WTC11 (cell line): ENCODE measurements around the gene BRPF1. TPM values are rescaled to one million over a fixed set of nuclear protein-coding genes. Genes with fewer than 3 reads are reported as not detected.

ENCODE experiments used
- ATAC-seq: fragments of 200-7000 bp; cut with Tn5 transposase; 2 replicates; pipeline ENCODE4 v1.10.0; 2021; ENCODE audit warnings: mild to moderate bottlenecking, moderate library complexity
- CTCF ChIA-PET: fragments of 300-600 bp; sonication (Branson Sonifier 250); formaldehyde crosslinking; loops from one replicate; lab custom pipeline; 2021; ENCODE audit warnings: antibody characterized with exemption; lab: Charles Lee
- POLR2A ChIA-PET: fragments of 350-600 bp; sonication (Branson Sonifier 250); formaldehyde crosslinking; loops from one replicate; lab custom pipeline; 2021; ENCODE audit warnings: antibody characterized with exemption; lab: Charles Lee
- DNase-seq: peaks from one replicate; pipeline ENCODE4 v3.0.0; 2021; ENCODE audit warnings: low spot score
- H3K27ac Mint-ChIP-seq: 2 replicates; pipeline ENCODE4 v1.8.0; 2021; ENCODE audit warnings: mixed read lengths
- H3K27me3 Mint-ChIP-seq: 2 replicates; pipeline ENCODE4 v1.8.0; 2021; ENCODE audit warnings: low read depth, mild to moderate bottlenecking, moderate library complexity, mixed read lengths
- H3K36me3 Mint-ChIP-seq: 2 replicates; pipeline ENCODE4 v1.8.0; 2021; ENCODE audit warnings: mixed read lengths
- H3K4me1 Mint-ChIP-seq: 2 replicates; pipeline ENCODE4 v1.8.0; 2022; ENCODE audit warnings: mixed read lengths
- H3K4me3 Mint-ChIP-seq: 2 replicates; pipeline ENCODE4 v1.8.0; 2021; ENCODE audit warnings: mild to moderate bottlenecking, moderate library complexity, mixed read lengths
- H3K9me3 Mint-ChIP-seq: 2 replicates; pipeline ENCODE4 v1.8.0; 2021; ENCODE audit warnings: mixed read lengths
- FOXP1 ChIP-seq: sonication (generic); formaldehyde crosslinking; IDR thresholded peaks from 2 replicates; pipeline ENCODE4 v1.8.0; 2022; ENCODE audit warnings: missing genetic modification reagents, mild to moderate bottlenecking, moderate library complexity, borderline replicate concordance
- GABPB1 ChIP-seq: sonication (generic); formaldehyde crosslinking; IDR thresholded peaks from 2 replicates; pipeline ENCODE4 v1.8.1; 2023; ENCODE audit warnings: mild to moderate bottlenecking, missing genetic modification reagents
- GTF2I ChIP-seq: fragments of 250-450 bp; sonication (Bioruptor Pico); conservative IDR thresholded peaks from 2 replicates; pipeline ENCODE4 v1.4.0; 2021; ENCODE audit warnings: mild to moderate bottlenecking
- MLX ChIP-seq: sonication (generic); formaldehyde crosslinking; IDR thresholded peaks from 2 replicates; pipeline ENCODE4 v1.8.1; 2023; ENCODE audit warnings: mild to moderate bottlenecking, missing genetic modification reagents, moderate library complexity
- NFE2L1 ChIP-seq: sonication (generic); formaldehyde crosslinking; IDR thresholded peaks from 2 replicates; pipeline ENCODE4 v1.8.1; 2023; ENCODE audit warnings: missing genetic modification reagents
- PRDM15 ChIP-seq: sonication (generic); formaldehyde crosslinking; IDR thresholded peaks from 2 replicates; pipeline ENCODE4 v1.8.0; 2022; ENCODE audit warnings: missing genetic modification reagents
- RORB ChIP-seq: fragments of 250-450 bp; sonication (Bioruptor Pico); IDR thresholded peaks from 2 replicates; pipeline ENCODE4 v1.9.0; 2021; ENCODE audit warnings: mild to moderate bottlenecking
- SMAD3 ChIP-seq: sonication (generic); formaldehyde crosslinking; IDR thresholded peaks from 2 replicates; pipeline ENCODE4 v1.8.0; 2022; ENCODE audit warnings: missing genetic modification reagents, mild to moderate bottlenecking, borderline replicate concordance
- SMAD4 ChIP-seq: sonication (generic); formaldehyde crosslinking; IDR thresholded peaks from 2 replicates; pipeline ENCODE4 v1.8.0; 2022; ENCODE audit warnings: mild to moderate bottlenecking, missing genetic modification reagents
- SP1 ChIP-seq: sonication (generic); formaldehyde crosslinking; conservative IDR thresholded peaks from 2 replicates; pipeline ENCODE4 v1.8.1; 2022; ENCODE audit warnings: missing genetic modification reagents
- USF2 ChIP-seq: sonication (generic); formaldehyde crosslinking; IDR thresholded peaks from 2 replicates; pipeline ENCODE4 v1.8.1; 2023; ENCODE audit warnings: mild to moderate bottlenecking, missing genetic modification reagents, moderate library complexity
- ZBTB21 ChIP-seq: sonication (generic); formaldehyde crosslinking; IDR thresholded peaks from 2 replicates; pipeline ENCODE4 v1.8.1; 2023; ENCODE audit warnings: mild to moderate bottlenecking, missing genetic modification reagents, borderline replicate concordance
- ZNF138 ChIP-seq: sonication (generic); formaldehyde crosslinking; conservative IDR thresholded peaks from 2 replicates; pipeline ENCODE4 v1.8.1; 2022; ENCODE audit warnings: mild to moderate bottlenecking, moderate library complexity, missing genetic modification reagents
- ZNF512 ChIP-seq: sonication (generic); formaldehyde crosslinking; IDR thresholded peaks from 2 replicates; pipeline ENCODE4 v1.8.1; 2022; ENCODE audit warnings: missing genetic modification reagents, borderline replicate concordance
- ZNF532 ChIP-seq: fragments of 250-450 bp; sonication (Bioruptor Pico); IDR thresholded peaks from 2 replicates; pipeline ENCODE4 v1.9.0; 2021; ENCODE audit warnings: mild to moderate bottlenecking, borderline replicate concordance
- total RNA-seq: library from RNA; stranded (reverse); gene quantifications from 3 replicates; pipeline ENCODE4 v1.2.3, GENCODE V29; 2021

The BRPF1 gene
- total RNA-seq, 1 experiment from 2014 or later, result 22.8 TPM

GRCh38 chr3:9713142-9713541, 18.4 kb upstream of the BRPF1 start (continued):
- TF ChIP-seq ZNF512 (CRISPR knock-in tag) (no peak), FOXP1 (CRISPR knock-in tag) (no peak), SMAD3 (CRISPR knock-in tag) (no peak)

- TF ChIP-seq ZNF138, result no peak
- TF ChIP-seq NFE2L1 (CRISPR knock-in tag), result no peak
- no peak for TF ChIP-seq PRDM15 (CRISPR knock-in tag)
- no peak for TF ChIP-seq RORB
- TF ChIP-seq MLX (CRISPR knock-in tag), result no peak
- TF ChIP-seq ZBTB21, result no peak
- no peak for TF ChIP-seq GTF2I
- TF ChIP-seq SP1 (CRISPR knock-in tag), result no peak
- TF ChIP-seq USF2 (CRISPR knock-in tag), result no peak
- DNase-seq, result peak; percentile 77
- Mint-ChIP-seq H3K4me3 (no peak overlapping the region), H3K36me3 (no peaks in the 10 kb centered on the region), H3K27me3 (peaks cover 36% of the 10 kb centered on the region), H3K9me3 (no peaks in the 10 kb centered on the region), H3K4me1 (peaks cover 5% of the 10 kb centered on the region; the same call in 1 of the 2 replicates), H3K27ac (no peak overlapping the region)
- ATAC-seq, result peak; percentile 98
- POLR2A ChIA-PET, result no interaction called here
- CTCF ChIA-PET, result interaction anchor here (0.5 to 5.1 kb wide), 7 partner anchors 8 to 253 kb away, joined by 3 to 60 read pairs (median 6); partner anchors contain the start of gene BRPF1
Measured at GRCh38 chr3:9715136-9715535, 16.4 kb upstream of the BRPF1 start.

GRCh38 chr3:9715764-9716437, 15.6 kb upstream of the BRPF1 start:
- H3K36me3 Mint-ChIP-seq, result no peaks in the 10 kb centered on the region
- H3K27ac Mint-ChIP-seq, result 0 out of 2 replicates have a peak overlapping the region, but pooled peaks have one; percentile 30
- ATAC-seq (peak; percentile 21), DNase-seq (no peak)
- ChIA-PET POLR2A (no interaction called here), CTCF (interaction anchor here (1.0 to 5.1 kb wide), 4 partner anchors 8 to 134 kb away, joined by 3 to 60 read pairs (median 5); partner anchors contain the start of gene BRPF1)
- peaks cover 29% of the 10 kb centered on the region for H3K27me3 Mint-ChIP-seq
- no peaks in the 10 kb centered on the region for H3K9me3 Mint-ChIP-seq
- no peak overlapping the region for H3K4me3 Mint-ChIP-seq
- peaks cover 5% of the 10 kb centered on the region; the same call in 1 of the 2 replicates for H3K4me1 Mint-ChIP-seq
- TF ChIP-seq ZNF532 (CRISPR knock-in tag) (no peak), GABPB1 (CRISPR knock-in tag) (0 out of 2 replicates have a peak, but pooled peaks have one; percentile 35), SMAD4 (CRISPR knock-in tag) (no peak)
